Loucy (cell line): Measurements from ENCODE around the gene KCNK1.

Experiments
- H2AFZ ChIP-seq: fragments of 200-600 bp; sonication (generic); 2 replicates; pipeline ENCODE4 v1.6.0; 2016; ENCODE audit warnings: antibody characterized with exemption, mild to moderate bottlenecking, low read length, moderate library complexity
- H3F3A ChIP-seq: fragments of 200-600 bp; 2 replicates; pipeline ENCODE4 v1.6.0; 2016; ENCODE audit warnings: antibody characterized with exemption, low read depth, mild to moderate bottlenecking
- H3K27me3 ChIP-seq: fragments of 200-600 bp; sonication (generic); 2 replicates; pipeline ENCODE4 v1.6.1; 2014; ENCODE audit warnings: low read length, mild to moderate bottlenecking; ENCODE audit not compliant: insufficient read depth, poor library complexity, severe bottlenecking
- H3K36me3 ChIP-seq: fragments of 200-600 bp; sonication (generic); 2 replicates; pipeline ENCODE4 v1.6.1; 2016; ENCODE audit warnings: low read length; ENCODE audit not compliant: insufficient read depth
- H3K4me1 ChIP-seq: fragments of 200-600 bp; sonication (generic); 2 replicates; pipeline ENCODE4 v1.5.1; 2014; ENCODE audit warnings: low read length, mild to moderate bottlenecking; ENCODE audit not compliant: insufficient read depth, poor library complexity, severe bottlenecking
- H3K4me2 ChIP-seq: fragments of 200-600 bp; sonication (generic); 2 replicates; pipeline ENCODE4 v1.6.0; 2014; ENCODE audit warnings: antibody characterized with exemption, low read length, low read depth, mild to moderate bottlenecking; ENCODE audit not compliant: poor library complexity, severe bottlenecking
- H3K4me3 ChIP-seq: fragments of 200-600 bp; sonication (generic); 2 replicates; pipeline ENCODE4 v1.5.1; 2014; ENCODE audit warnings: low read length, mild to moderate bottlenecking, mixed read lengths; ENCODE audit not compliant: poor library complexity, severe bottlenecking
- H3K79me2 ChIP-seq: fragments of 200-600 bp; sonication (generic); 2 replicates; pipeline ENCODE4 v1.6.1; 2014; ENCODE audit warnings: low read length; ENCODE audit not compliant: insufficient read depth
- H3K9ac ChIP-seq: fragments of 200-600 bp; sonication (generic); 2 replicates; pipeline ENCODE4 v1.6.0; 2014; ENCODE audit warnings: mild to moderate bottlenecking, low read depth, low read length, moderate library complexity; ENCODE audit not compliant: poor library complexity, severe bottlenecking
- H3K9me2 ChIP-seq: fragments of 200-600 bp; sonication (generic); replicated peaks from 2 replicates; pipeline ENCODE4 v1.6.1; 2016; ENCODE audit warnings: low read depth, low read length, mixed read lengths
- H3K9me3 ChIP-seq: fragments of 200-600 bp; sonication (generic); 2 replicates; pipeline ENCODE4 v1.6.1; 2014; ENCODE audit warnings: mild to moderate bottlenecking, antibody characterized with exemption, low read length, low read depth; ENCODE audit not compliant: insufficient read depth
- H4K20me1 ChIP-seq: fragments of 200-600 bp; sonication (generic); 2 replicates; pipeline ENCODE4 v1.6.0; 2014; ENCODE audit warnings: antibody characterized with exemption, low read length, mild to moderate bottlenecking; ENCODE audit not compliant: insufficient read depth, poor library complexity, severe bottlenecking
- CTCF ChIP-seq: fragments of 200-600 bp; sonication (generic); conservative IDR thresholded peaks from 2 replicates; pipeline ENCODE4 v1.5.1; 2014; ENCODE audit warnings: mild to moderate bottlenecking, antibody characterized with exemption, low read length
- EZH2phosphoT487 ChIP-seq: fragments of 200-600 bp; IDR thresholded peaks from 2 replicates; pipeline ENCODE4 v1.6.1; 2018; ENCODE audit warnings: antibody characterized with exemption, mild to moderate bottlenecking, moderate library complexity, borderline replicate concordance

The KCNK1 gene

GRCh38 chr1:233598891-233599541 lies 14.9 kb upstream of the KCNK1 start:
- Histone ChIP-seq H4K20me1 (no peaks in the 10 kb centered on the region), H3F3A (no peaks in the 10 kb centered on the region), H2AFZ (peak overlapping the region; percentile 47), H3K9ac (peak overlapping the region; percentile 10), H3K4me1 (peaks cover 21% of the 10 kb centered on the region), H3K4me2 (peak overlapping the region; percentile 53), H3K9me2 (no peaks in the 10 kb centered on the region), H3K36me3 (no peaks in the 10 kb centered on the region), H3K4me3 (peak overlapping the region; percentile 52), H3K9me3 (no peaks in the 10 kb centered on the region), H3K27me3 (no peaks in the 10 kb centered on the region), H3K79me2 (no peaks in the 10 kb centered on the region)
- TF ChIP-seq EZH2phosphoT487 (no peak), CTCF (no peak)

- Histone ChIP-seq H4K20me1 (no peaks in the 10 kb centered on the region), H3F3A (no peaks in the 10 kb centered on the region), H3K4me2 (peak overlapping the region; percentile 53), H3K9me3 (no peaks in the 10 kb centered on the region), H3K4me1 (peaks cover 21% of the 10 kb centered on the region), H3K79me2 (no peaks in the 10 kb centered on the region), H3K27me3 (no peaks in the 10 kb centered on the region), H3K9ac (peak overlapping the region; percentile 10), H3K4me3 (peak overlapping the region; percentile 52), H3K9me2 (no peaks in the 10 kb centered on the region), H3K36me3 (no peaks in the 10 kb centered on the region), H2AFZ (peak overlapping the region; percentile 47)
- TF ChIP-seq EZH2phosphoT487 (no peak), CTCF (no peak)
Observed at GRCh38 chr1:233599542-233600073, 14.3 kb upstream of the KCNK1 start.

- no peaks in the 10 kb centered on the region for H3K9me2 ChIP-seq
- no peaks in the 10 kb centered on the region for H3K27me3 ChIP-seq
- H3K36me3 ChIP-seq: no peaks in the 10 kb centered on the region
- H3K4me2 ChIP-seq: no peak overlapping the region
- no peaks in the 10 kb centered on the region for H3K9me3 ChIP-seq
- no peaks in the 10 kb centered on the region for H3K79me2 ChIP-seq
- H3K4me3 ChIP-seq: no peak overlapping the region
- H3K9ac ChIP-seq: no peak overlapping the region
- H3K4me1 ChIP-seq: peaks cover 25% of the 10 kb centered on the region
- TF ChIP-seq CTCF (no peak), EZH2phosphoT487 (no peak)
- 0 out of 2 replicates have a peak overlapping the region, but pooled peaks have one; percentile 47 for H2AFZ ChIP-seq
- no peaks in the 10 kb centered on the region for H4K20me1 ChIP-seq
- no peaks in the 10 kb centered on the region for H3F3A ChIP-seq
Observed at GRCh38 chr1:233600488-233600887, 13.4 kb upstream of the KCNK1 start.
